ENCODE results near the gene B9D2. TPM values are rescaled to one million over a fixed set of nuclear protein-coding genes. Genes with fewer than 3 reads are reported as not detected.
"Not testable (repeated sequence)": the region's sequence is repeated elsewhere in the genome, so short reads cannot be mapped to it uniquely, and the experiment has no call there.

B9D2 gene
- total and polyA plus RNA-seq, 2 donors (not counting 1 experiment from before 2014, with no cell fraction given), result 2.3 to 5.3 TPM

- no peak for DNase-seq (ENCODE audit: low read depth in 2 of 2)
- peaks cover 2% of the 10 kb centered on the region for H3K79me2 ChIP-seq (ENCODE audit: control insufficient read depth, insufficient read depth, low read length)
- H4K20me1 ChIP-seq (ENCODE audit: control insufficient read depth, extremely low read depth, insufficient read depth, low read length), result no peaks in the 10 kb centered on the region
- H3K4me1 ChIP-seq (ENCODE audit: control insufficient read depth, extremely low read depth, insufficient read depth, low read length), result peaks cover 21% of the 10 kb centered on the region
- no peaks in the 10 kb centered on the region for H3K9me3 ChIP-seq (ENCODE audit: control insufficient read depth, insufficient read depth, low read depth, low read length)
- no peak overlapping the region for H3K4me2 ChIP-seq (ENCODE audit: extremely low read depth, insufficient read depth, low read length)
- no peak overlapping the region for H2AFZ ChIP-seq (ENCODE audit: low read length)
- no peak overlapping the region for H3K4me3 ChIP-seq (replicated peaks in 1 of 4; ENCODE audit: control extremely low read depth in 1 of 4, insufficient read depth in 1 of 4, low read depth in 3 of 4, low read length in 4 of 4)
- no peaks in the 10 kb centered on the region for H3K36me3 ChIP-seq (ENCODE audit: control insufficient read depth, insufficient read depth, low read length)
- H3K27ac ChIP-seq (ENCODE audit: insufficient read depth, low read length), result no peak overlapping the region
- no peak overlapping the region for H3K9ac ChIP-seq (ENCODE audit: insufficient read depth, low read length)
- no peak for TF ChIP-seq CTCF (conservative IDR thresholded peaks at IDR 0.05 in 1 of 2, IDR thresholded peaks at IDR 0.05 in 1 of 2; ENCODE audit: low read depth in 1 of 2, low read length in 2 of 2)
- no peak for TF ChIP-seq EZH2 (IDR thresholded peaks at IDR 0.05; ENCODE audit: low read length, missing control alignments)
- H3K27me3 ChIP-seq (ENCODE audit: control insufficient read depth, insufficient read depth, low read length), result no peaks in the 10 kb centered on the region
Measured at GRCh38 chr19:41372501-41372900, 8.6 kb upstream of the B9D2 start.

- Histone ChIP-seq H3K9me3 (ENCODE audit: control insufficient read depth, insufficient read depth, low read depth, low read length) (no peaks in the 10 kb centered on the region), H2AFZ (ENCODE audit: low read length) (no peak overlapping the region), H3K27me3 (ENCODE audit: control insufficient read depth, insufficient read depth, low read length) (no peaks in the 10 kb centered on the region), H3K79me2 (ENCODE audit: control insufficient read depth, insufficient read depth, low read length) (peaks cover 4% of the 10 kb centered on the region), H3K4me2 (ENCODE audit: extremely low read depth, insufficient read depth, low read length) (no peak overlapping the region), H3K4me1 (ENCODE audit: control insufficient read depth, extremely low read depth, insufficient read depth, low read length) (peaks cover 16% of the 10 kb centered on the region), H3K9ac (ENCODE audit: insufficient read depth, low read length) (no peak overlapping the region), H4K20me1 (ENCODE audit: control insufficient read depth, extremely low read depth, insufficient read depth, low read length) (no peaks in the 10 kb centered on the region), H3K4me3 (replicated peaks in 1 of 4; ENCODE audit: control extremely low read depth in 1 of 4, insufficient read depth in 1 of 4, low read depth in 3 of 4, low read length in 4 of 4) (no peak overlapping the region), H3K36me3 (ENCODE audit: control insufficient read depth, insufficient read depth, low read length) (no peaks in the 10 kb centered on the region), H3K27ac (ENCODE audit: insufficient read depth, low read length) (no peak overlapping the region)
- TF ChIP-seq EZH2 (IDR thresholded peaks at IDR 0.05; ENCODE audit: low read length, missing control alignments) (no peak), CTCF (conservative IDR thresholded peaks at IDR 0.05 in 1 of 2, IDR thresholded peaks at IDR 0.05 in 1 of 2; ENCODE audit: low read depth in 1 of 2, low read length in 2 of 2) (no peak)
- no peak for DNase-seq (ENCODE audit: low read depth in 2 of 2)
Measured at GRCh38 chr19:41371541-41371940, 7.6 kb upstream of the B9D2 start.

DNA sequence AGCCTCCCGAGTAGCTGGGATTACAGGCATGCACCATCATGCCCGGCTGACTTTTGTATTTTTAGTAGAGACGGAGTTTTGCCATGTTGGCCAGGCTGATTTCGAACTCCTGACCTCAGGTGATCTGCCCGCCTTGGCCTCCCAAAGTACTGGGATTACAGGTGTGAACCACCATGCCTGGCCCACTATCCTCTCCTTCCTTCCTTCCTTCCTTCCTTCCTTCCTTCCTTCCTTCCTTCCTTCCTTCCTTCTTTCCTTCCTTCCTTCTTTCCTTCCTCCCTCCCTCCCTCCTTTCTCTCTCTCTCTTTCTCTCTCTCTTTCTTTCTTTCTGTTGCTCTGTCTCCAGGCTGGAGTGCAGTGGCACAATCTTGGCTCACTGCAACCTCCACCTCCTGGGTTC, 7.2 kb upstream of the B9D2 start:
- H3K36me3 ChIP-seq (ENCODE audit: control insufficient read depth, insufficient read depth, low read length); DNase-seq (ENCODE audit: low read depth in 2 of 2); H3K4me2 ChIP-seq (ENCODE audit: extremely low read depth, insufficient read depth, low read length); H3K9ac ChIP-seq (ENCODE audit: insufficient read depth, low read length); H3K79me2 ChIP-seq (ENCODE audit: control insufficient read depth, insufficient read depth, low read length); H3K9me3 ChIP-seq (ENCODE audit: control insufficient read depth, insufficient read depth, low read depth, low read length); H4K20me1 ChIP-seq (ENCODE audit: control insufficient read depth, extremely low read depth, insufficient read depth, low read length); H3K27me3 ChIP-seq (ENCODE audit: control insufficient read depth, insufficient read depth, low read length); H3K4me3 ChIP-seq (replicated peaks in 1 of 4; ENCODE audit: control extremely low read depth in 1 of 4, insufficient read depth in 1 of 4, low read depth in 3 of 4, low read length in 4 of 4); H2AFZ ChIP-seq (ENCODE audit: low read length); H3K27ac ChIP-seq (ENCODE audit: insufficient read depth, low read length): not testable (repeated sequence)
- H3K4me1 ChIP-seq (ENCODE audit: control insufficient read depth, extremely low read depth, insufficient read depth, low read length), result peaks cover 16% of the 10 kb centered on the region
